GM21786 (cell line): Measurements from ENCODE around the gene SERPINB5.
"Not testable (repeated sequence)": the region's sequence is repeated elsewhere in the genome, so short reads cannot be mapped to it uniquely, and the experiment has no call there.

Source experiments
- ATAC-seq: cut with Tn5 transposase; IDR thresholded peaks from one replicate; pipeline ENCODE4 v1.9.1; 2021; ENCODE audit not compliant: unreplicated experiment

SERPINB5 gene, protein sequence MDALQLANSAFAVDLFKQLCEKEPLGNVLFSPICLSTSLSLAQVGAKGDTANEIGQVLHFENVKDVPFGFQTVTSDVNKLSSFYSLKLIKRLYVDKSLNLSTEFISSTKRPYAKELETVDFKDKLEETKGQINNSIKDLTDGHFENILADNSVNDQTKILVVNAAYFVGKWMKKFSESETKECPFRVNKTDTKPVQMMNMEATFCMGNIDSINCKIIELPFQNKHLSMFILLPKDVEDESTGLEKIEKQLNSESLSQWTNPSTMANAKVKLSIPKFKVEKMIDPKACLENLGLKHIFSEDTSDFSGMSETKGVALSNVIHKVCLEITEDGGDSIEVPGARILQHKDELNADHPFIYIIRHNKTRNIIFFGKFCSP

DNA sequence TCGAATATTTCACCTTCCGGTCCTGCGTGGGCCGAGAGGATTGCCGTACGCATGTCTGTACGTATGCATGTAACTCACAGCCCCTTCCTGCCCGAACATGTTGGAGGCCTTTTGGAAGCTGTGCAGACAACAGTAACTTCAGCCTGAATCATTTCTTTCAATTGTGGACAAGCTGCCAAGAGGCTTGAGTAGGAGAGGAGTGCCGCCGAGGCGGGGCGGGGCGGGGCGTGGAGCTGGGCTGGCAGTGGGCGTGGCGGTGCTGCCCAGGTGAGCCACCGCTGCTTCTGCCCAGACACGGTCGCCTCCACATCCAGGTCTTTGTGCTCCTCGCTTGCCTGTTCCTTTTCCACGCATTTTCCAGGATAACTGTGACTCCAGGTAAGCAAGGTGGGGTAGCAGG, at the start of gene SERPINB5:
Gene SERPINB5, plus strand, starts transcription at position 291 of the 400 bp plus-strand sequence. CDS start 7,471 bp downstream, outside the sequence.
- no peak for ATAC-seq

DNA sequence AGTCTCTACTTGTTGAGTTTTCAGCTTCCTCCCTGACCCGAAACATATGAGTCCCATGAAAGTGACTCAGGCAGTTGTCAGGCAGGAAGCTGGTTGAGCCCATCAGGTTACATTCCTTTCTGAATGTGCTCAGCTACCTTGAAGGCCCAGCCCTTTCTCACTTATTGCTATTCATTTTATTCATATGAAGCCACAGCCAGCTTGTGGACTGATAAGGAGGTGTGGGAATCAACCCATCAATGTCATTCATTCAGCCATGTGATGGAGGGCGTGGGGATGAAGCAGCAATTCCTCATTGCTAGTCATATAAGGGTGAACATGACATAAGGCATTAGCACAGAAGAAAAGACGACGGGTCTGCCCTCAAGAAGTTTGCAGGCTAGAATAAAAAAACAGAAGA, 49.2 kb upstream of the SERPINB5 start:
- no peak for ATAC-seq

DNA sequence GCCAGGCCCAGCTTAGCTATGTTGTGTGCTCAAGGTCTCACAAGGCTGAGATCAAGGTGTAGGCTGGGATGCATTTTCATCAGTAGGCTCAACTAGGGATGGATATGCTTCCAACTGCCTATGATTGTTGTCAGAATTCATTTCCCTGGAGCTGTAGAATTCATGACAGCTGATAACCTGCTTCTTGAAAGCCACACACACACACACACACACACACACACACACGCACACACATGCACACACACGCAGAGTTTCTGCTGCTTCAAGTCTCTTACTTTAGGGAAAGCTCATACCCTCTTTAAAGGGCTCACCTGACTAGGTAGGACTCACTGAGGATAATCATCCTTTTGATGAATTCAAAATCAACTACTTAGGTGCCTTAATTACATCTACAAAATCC, 46.2 kb upstream of the SERPINB5 start:
- ATAC-seq = no peak

DNA sequence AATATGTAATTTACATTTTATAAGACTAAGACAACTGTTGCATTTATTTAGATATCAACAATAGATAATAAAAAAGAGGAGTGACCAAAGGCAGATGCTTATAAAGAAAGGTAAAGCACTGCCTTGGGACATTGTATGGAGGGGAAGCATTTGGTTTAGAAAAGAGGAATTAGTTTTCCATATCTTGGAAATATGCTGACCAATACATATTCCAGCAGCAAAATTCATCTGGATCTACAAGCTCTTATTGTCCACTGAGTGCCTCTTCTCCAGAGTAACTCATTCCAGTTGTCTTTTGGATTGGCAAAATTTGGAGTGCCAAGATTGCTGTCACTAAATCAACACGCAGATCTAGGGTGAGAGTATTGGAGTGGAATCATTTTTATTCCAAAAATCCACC, 45.6 kb upstream of the SERPINB5 start:
- ATAC-seq = no peak

DNA sequence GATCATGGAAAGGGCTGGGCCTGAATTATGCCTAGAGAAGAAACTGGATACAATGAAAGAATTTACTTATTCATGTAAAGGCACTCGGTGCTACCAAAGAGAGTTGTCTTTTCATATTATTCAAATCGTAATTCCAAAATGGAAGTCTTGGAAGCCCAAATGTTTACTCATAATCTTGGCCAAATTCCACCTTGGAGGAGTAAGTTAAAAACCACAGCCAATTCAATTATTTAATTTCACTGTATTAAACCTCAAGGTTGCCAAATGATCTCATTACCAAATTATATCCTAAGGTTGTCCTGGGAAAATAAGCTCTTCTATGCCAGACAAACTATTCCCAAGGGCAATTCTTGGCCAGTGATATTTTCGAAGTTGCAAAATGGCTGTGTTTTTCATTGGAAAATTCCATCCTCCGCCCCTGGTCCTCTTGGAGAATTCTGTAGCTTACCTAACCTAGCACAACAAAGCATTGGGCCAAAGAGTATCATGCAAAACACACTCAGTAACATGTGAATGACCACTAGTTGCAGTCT, 43.4 kb upstream of the SERPINB5 start:
- no peak for ATAC-seq

DNA sequence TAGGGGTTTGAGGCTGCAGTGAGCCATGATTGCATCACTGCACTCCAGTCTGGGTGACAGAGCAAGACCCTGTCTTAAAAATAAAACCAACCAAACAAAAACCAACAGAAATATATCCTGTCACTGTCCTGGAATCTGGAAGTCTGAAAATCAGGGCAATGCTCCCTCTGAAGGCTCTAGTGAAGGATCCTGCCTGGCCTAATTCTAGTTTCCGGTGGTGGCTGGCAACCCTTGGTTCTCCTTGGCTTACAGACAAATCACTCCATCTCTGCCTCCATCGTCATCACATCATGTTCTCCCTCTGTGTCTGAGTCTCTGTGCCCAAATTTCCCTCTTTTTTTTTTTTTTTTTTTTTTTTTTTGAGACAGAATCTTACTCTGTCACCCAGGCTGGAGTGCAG, 38.6 kb upstream of the SERPINB5 start:
- ATAC-seq = no peak

DNA sequence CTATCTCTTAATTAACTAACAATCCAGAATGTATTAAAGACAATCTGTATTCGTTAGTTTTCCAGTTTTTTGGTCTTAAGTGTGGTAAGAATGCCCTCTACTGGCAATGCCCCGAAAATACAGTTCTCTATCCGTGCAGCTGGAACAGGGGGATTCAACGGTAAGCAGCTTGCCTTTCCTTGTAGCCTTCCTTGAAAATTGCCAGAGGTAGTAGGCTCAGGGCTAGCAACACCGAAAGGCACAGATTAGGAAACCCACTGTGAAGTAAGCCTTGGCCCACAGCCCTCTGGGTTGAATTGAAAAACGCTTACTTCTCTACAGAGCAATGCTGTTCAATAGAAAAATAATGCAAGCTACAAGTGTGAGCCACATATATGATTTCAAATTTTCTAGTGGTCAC, 37.4 kb upstream of the SERPINB5 start:
- peak; percentile 60 for ATAC-seq

DNA sequence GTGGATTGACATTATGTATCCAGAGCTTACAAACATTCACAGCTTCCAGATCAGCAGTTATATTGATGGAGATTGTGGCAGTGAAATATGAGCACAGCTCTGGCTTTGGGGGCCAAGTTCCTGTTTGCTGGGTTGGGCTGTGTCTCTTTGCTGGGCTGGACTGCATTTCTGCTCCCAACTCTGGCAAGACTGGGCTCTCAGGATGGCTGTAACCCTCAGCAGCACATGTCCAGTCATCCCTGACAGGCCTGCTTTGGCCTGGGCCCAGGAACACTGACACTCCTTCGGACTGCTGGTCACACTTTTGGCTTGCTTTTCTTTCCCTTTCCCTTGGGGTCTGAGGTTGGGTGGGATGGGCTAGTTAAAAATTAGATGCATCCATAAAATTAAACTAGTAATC, 36.5 kb upstream of the SERPINB5 start:
- ATAC-seq = no peak

DNA sequence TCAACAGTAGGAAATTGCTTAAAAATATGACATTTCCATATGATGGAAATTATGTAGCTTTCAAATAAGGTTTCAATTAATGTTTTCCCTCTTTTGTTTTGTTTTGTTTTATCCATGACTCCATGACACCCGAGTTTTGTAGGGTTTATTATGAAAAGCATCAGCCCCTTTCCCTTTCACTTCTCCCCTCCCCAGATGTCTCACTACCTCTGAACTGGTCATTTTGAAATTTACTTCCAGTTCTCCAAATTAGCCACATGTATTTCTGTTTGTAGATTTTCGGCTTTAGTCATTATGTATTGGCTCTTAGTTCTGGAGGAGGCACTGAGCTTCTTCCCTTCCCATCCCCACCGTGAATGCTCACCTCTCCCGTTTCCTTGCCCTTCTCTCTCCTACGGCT, 35.9 kb upstream of the SERPINB5 start:
- no peak for ATAC-seq

DNA sequence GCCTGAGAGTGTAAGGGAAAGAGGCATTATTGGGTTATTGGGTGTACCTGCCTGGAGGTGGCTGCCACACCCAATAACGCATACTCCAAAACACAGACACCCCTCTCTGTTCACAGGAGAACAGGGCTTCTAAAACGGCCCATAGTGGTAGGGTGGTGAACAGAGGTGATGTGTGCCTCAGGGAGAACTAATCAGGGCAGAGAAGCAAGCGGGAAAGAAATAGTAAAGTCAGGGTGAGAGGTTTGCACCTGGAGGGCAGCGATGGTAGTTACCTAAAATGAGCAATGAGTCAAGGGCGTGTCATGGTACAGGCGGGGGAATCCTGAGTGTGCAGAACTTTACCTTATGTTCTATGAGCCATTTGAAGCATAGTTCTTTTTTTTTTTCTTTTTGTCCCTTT, 32.9 kb upstream of the SERPINB5 start:
- ATAC-seq = no peak

DNA sequence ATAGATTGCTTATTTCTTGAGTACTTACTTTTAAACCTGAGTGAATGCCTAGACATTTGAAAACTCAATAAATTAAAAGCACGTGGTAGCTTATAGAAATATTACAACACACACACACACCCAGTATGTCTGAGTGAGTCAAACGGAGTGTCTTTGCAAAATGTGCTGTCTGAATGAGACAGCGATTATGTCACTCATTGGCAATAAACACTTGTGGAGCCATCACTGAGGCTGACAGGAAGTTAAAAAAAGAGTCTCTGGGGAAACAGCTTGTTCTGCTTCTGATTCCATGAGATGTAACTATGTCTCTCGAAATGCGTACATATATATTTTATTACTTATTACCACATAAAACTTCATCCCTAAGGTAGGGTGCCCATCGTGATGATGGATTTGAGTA, 32.2 kb upstream of the SERPINB5 start:
- no peak for ATAC-seq

DNA sequence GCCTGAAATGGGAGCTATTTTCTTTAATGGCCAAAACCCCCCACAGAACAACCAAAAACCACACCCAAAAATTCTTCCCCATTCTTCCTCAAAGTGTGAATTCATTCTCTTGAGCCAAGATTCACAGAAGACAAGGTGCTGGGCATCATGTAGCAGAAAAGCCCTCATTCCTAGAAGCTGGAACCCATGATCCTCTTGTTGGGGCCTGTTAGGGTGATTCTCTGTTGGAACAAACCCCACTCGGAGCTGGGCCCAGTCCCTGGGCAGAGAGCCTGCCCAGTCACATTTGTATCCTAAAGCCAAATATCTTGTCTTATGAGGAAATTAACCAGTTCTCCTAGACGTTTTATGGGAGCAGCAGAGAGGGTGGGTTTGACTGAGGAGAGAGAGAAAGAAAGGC, 31.7 kb upstream of the SERPINB5 start:
- no peak for ATAC-seq

DNA sequence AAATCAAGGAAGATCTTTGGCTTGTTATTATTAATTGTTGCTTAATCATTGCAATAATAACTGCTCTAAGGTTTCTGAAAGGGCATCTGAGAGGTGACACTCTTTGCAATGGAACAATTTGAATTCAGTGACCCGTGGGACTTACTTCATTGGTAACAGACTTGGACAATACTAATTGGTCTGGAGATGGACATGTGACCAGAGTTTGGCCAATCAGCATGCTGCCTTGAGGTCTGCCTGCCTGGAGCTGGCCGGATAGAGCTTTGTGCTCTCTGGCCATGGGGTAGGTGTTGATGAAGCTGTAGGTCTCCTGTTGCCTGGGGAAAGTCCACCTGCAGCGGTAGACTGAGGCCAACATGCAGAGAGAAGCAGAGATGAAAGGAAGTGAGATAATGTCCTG, 30.5 kb upstream of the SERPINB5 start:
- ATAC-seq = no peak

DNA sequence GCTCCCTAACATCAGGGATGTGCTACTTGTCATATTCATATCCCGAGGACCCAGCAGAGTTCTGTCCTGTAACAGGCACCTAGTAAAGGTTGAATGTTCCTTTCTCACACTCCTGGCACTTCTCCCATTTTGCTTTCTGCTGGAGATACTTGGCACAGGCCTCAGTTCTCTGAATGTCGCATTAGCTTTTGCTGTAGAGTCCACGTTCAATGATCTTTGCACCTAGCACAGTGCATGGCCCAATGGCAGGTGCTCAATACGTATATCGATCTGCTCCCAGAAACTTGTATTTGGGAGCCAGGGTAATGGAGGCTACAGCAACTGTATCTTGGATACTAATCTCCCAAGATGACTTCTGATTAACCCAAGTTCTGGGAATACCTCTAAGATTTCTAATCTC, 29.7 kb upstream of the SERPINB5 start:
- ATAC-seq = no peak

DNA sequence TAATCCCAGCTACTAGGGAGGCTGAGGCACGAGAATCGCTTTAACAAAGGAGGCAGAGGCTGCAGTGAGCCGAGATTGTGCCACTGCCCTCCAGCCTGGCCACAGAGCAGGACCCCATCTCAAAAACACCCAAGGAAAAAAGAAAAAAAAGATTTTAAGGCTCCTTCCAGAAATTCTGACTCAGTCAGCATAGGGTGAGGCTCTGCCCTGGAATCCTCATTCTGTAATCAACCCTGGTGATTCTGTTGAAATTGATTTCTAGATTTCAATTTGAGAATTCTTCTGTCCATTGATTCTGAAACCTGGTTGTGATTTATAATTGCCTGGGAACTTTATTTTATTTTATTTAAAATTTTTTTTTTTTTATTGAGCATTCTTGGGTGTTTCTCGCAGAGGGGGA, 27.3 kb upstream of the SERPINB5 start:
- ATAC-seq = no peak

DNA sequence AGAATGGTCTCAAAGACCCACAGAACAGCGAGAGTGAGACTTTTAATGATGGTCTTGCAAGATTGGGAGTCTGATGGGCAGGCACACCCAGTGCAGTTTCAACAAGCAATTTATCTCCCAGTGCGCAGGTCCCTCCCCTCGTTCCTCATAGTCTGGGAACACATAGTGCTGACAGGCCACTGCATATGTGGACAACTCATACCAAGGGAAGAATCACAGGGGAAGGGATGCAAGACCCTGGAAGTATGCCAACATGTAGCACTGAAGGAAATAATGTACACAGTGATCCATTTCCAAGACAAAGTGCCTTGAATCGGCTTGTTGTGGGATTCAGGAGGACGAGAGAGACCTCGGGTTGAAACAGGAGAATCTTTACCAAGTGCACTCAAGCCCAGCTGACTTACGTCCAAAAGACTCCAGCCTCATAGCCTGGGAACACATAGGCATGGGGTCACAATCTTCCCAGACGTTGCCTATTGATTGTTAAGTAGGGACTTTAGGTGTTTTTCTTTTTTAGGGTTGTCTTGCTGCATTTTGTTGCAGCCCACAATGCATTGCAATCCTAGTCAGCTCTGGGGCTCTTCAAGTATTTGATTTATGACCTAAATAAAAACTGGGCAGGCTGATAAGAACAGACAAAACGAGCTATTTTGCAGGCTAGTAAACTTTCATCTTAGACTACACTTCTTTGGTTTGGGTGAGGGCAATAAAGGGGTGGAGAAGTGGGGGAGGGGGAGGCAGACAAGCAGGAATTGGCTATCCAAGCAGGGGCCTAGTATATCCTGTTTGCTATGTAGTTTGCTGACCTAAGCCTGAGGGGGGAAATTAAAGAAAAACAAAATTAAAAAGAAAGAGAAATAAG, 24.7 kb upstream of the SERPINB5 start:
- no peak for ATAC-seq

DNA sequence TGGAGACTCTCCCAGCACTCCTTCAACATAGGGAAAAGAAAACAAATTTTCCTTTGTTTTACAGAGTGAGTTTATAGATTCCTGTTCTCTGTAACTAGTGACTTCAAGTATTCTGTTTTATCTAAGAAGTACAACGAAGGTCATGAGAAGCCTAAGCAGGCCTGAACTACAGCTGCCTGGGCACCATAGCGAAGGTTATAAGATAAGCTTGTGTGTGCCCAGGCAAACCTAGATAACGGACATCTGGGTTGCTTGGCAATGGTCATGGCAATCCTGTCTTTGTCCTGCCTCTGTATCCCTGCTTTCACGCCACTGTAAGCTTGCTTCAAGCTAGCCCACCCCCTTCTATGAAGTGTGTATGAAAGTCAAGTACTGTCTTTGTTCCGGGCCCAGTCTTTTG, 24.0 kb upstream of the SERPINB5 start:
- not testable (repeated sequence) for ATAC-seq

DNA sequence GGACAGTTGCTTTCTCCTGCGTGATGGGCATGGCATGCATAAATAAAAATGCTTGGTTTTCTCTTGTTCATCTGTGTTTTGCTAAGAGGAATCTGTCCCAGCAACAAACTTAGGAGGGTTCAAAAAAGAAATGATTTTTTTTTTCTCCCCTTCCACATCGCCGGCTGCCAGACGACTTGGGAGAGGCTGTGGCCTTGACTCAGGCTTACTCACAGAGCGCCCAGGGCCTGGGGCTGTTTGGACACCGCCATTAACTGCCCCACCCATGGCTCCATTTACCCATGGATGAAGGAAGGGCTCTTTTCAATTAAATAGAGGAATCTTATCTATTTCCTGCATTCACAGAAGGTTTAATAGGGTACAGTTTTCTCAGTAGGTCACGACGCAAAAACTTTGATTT, 22.3 kb upstream of the SERPINB5 start:
- ATAC-seq = no peak

DNA sequence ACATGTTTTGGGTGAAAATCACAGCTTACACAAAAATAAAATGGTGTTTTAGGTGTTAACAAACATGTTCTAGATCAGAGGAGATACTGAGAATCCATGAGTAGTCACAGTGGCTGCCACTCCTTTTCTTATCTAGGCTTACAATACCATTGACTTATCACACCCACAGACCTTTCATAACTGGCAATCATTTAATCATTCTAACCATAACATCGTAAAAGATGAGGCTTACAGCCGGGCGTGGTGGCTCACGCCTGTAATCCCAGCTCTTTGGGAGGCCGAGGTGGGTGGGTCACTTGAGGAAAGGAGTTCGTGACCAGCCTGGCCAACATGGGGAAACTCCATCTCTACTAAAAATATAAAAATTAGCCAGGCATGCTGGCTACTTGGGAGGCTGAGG, 18.8 kb upstream of the SERPINB5 start:
- no peak for ATAC-seq

DNA sequence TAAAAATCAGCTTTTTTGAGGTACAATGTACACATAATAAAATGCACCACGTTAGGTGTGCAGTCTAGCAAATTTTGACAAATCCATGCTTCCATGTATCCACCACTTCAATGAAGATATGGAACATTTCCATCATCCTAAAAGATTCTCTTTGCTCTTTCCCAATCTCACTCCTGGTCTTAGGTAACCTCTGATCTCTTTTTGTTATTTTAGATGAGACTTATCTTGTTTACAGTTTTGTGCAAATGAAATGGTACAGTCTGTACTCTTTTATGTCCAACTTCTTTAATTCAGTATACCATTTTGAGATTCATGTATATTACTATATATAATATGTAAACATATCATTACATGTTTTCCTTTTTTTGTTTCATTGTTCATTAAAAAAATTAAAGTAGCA, 16.3 kb upstream of the SERPINB5 start:
- no peak for ATAC-seq

DNA sequence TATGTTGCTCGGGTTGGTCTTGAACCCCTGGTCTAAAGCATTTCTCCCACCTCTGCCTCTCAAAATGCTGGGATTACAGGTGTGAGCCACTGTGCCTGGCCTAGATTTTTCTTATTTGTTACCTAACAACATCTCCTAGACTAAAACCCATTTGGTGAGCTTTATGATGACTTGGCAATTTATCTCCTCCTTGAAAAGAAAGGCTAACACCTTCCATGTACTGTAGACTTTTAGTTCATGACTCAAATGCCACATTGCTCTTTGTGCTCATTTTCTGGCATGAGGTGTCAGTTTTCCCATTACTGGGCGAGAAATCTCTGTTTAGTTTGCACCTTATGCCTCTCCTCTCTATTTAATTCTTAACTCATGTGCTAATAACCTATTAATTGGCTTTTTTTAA, 12.3 kb upstream of the SERPINB5 start:
- ATAC-seq = no peak

DNA sequence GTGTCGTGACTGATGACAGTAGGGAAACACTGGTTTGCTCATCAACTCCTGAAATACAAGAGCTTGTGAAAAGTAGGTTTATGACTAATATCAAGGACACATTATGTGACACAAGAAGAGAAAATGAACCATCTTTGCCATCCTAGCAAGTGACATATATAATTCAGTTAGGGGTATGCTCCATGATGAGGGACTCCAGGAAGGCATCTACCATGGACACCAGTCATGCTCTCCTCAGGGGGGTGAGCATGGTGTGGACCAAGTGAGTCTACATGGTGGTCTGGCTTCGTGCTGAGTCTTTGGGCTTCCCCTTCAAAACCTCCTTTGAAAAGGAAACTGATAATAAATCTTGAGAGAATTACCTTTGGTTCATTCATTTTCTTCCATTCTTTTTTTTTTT, 11.7 kb upstream of the SERPINB5 start:
- ATAC-seq = no peak
